SK-N-SH treated with all-trans-retinoic acid at 6 μM for 48 hours (cell line): ENCODE measurements around the gene MIA3.

ENCODE experiments used
- ATAC-seq: fragments of 200-7000 bp; cut with Tn5 transposase; 3 replicates; pipeline ENCODE4 v1.9.1; 2020; ENCODE audit warnings: mild to moderate bottlenecking, moderate library complexity
- ARNTL ChIP-seq: fragments of 450-650 bp; formaldehyde crosslinking; IDR thresholded peaks from 2 replicates; pipeline ENCODE4 v1.5.0; 2020; ENCODE audit warnings: low read depth, mild to moderate bottlenecking, moderate library complexity, borderline replicate concordance
- BACH2 ChIP-seq: fragments of 250-450 bp; sonication (Bioruptor Pico); IDR thresholded peaks from 2 replicates; pipeline ENCODE4 v1.9.0; 2021; ENCODE audit warnings: mild to moderate bottlenecking, borderline replicate concordance
- CSDC2 ChIP-seq: fragments of 250-450 bp; sonication (Bioruptor Pico); IDR thresholded peaks from 2 replicates; pipeline ENCODE4 v1.5.0; 2020; ENCODE audit warnings: mild to moderate bottlenecking, moderate library complexity
- ESRRG ChIP-seq: fragments of 250-450 bp; sonication (Bioruptor Pico); IDR thresholded peaks from 2 replicates; pipeline ENCODE4 v1.6.1; 2021; ENCODE audit warnings: mild to moderate bottlenecking
- ISL1 ChIP-seq: fragments of 250-450 bp; sonication (Bioruptor Pico); IDR thresholded peaks from 2 replicates; pipeline ENCODE4 v2.1.2; 2022; ENCODE audit warnings: mild to moderate bottlenecking, moderate library complexity
- OSR1 ChIP-seq: fragments of 250-450 bp; sonication (Bioruptor Pico); IDR thresholded peaks from 2 replicates; pipeline ENCODE4 v1.8.0; 2022; ENCODE audit warnings: moderate library complexity, mild to moderate bottlenecking, inconsistent platforms
- PPARA ChIP-seq: fragments of 250-450 bp; sonication (Bioruptor Pico); IDR thresholded peaks from 2 replicates; pipeline ENCODE4 v1.5.0; 2020; ENCODE audit warnings: mild to moderate bottlenecking, borderline replicate concordance
- RARB ChIP-seq: fragments of 250-450 bp; sonication (Bioruptor Pico); IDR thresholded peaks from 2 replicates; pipeline ENCODE4 v1.8.0; 2021; ENCODE audit warnings: mild to moderate bottlenecking, moderate library complexity
- SNAI2 ChIP-seq: fragments of 250-450 bp; sonication (Bioruptor Pico); IDR thresholded peaks from 2 replicates; pipeline ENCODE4 v1.5.0; 2020; ENCODE audit warnings: mild to moderate bottlenecking, moderate library complexity
- TCF4 ChIP-seq: fragments of 250-450 bp; sonication (Bioruptor Pico); IDR thresholded peaks from 2 replicates; pipeline ENCODE4 v1.8.0; 2021; ENCODE audit warnings: mild to moderate bottlenecking, moderate library complexity, borderline replicate concordance
- TOX ChIP-seq: fragments of 250-450 bp; sonication (Bioruptor Pico); IDR thresholded peaks from 2 replicates; pipeline ENCODE4 v1.8.0; 2021; ENCODE audit warnings: mild to moderate bottlenecking, moderate library complexity, borderline replicate concordance
- ZC3H10 ChIP-seq: fragments of 250-450 bp; sonication (Bioruptor Pico); IDR thresholded peaks from 2 replicates; pipeline ENCODE4 v1.5.1; 2021; ENCODE audit warnings: mild to moderate bottlenecking, moderate library complexity
- ZFP3 ChIP-seq: fragments of 250-450 bp; sonication (Bioruptor Pico); IDR thresholded peaks from 2 replicates; pipeline ENCODE4 v1.5.0; 2020; ENCODE audit warnings: mild to moderate bottlenecking, moderate library complexity
- ZFP30 ChIP-seq: fragments of 450-650 bp; formaldehyde crosslinking; IDR thresholded peaks from 2 replicates; pipeline ENCODE4 v1.5.0; 2022; ENCODE audit warnings: mild to moderate bottlenecking, moderate library complexity
- ZNF565 ChIP-seq: fragments of 450-650 bp; formaldehyde crosslinking; conservative IDR thresholded peaks from 2 replicates; pipeline ENCODE4 v1.5.0; 2020; ENCODE audit warnings: low read depth, mild to moderate bottlenecking, moderate library complexity
- ZNF70 ChIP-seq: fragments of 450-650 bp; formaldehyde crosslinking; IDR thresholded peaks from 2 replicates; pipeline ENCODE4 v1.5.0; 2020; ENCODE audit warnings: mild to moderate bottlenecking, moderate library complexity
- TF ChIP-seq, protein P1 (sequence below): fragments of 250-450 bp; sonication (Bioruptor Pico); IDR thresholded peaks from 2 replicates; pipeline ENCODE4 v1.8.0; 2021; ENCODE audit warnings: low read depth, mild to moderate bottlenecking, moderate library complexity, borderline replicate concordance
- TF ChIP-seq, protein P2 (sequence below): fragments of 250-450 bp; sonication (Bioruptor Pico); IDR thresholded peaks from 2 replicates; pipeline ENCODE4 v1.5.0; 2020; ENCODE audit warnings: mild to moderate bottlenecking, moderate library complexity
- TF ChIP-seq, protein P3 (sequence below): fragments of 250-450 bp; sonication (Bioruptor Pico); IDR thresholded peaks from 2 replicates; pipeline ENCODE4 v1.8.0; 2020; ENCODE audit warnings: mild to moderate bottlenecking, moderate library complexity, borderline replicate concordance

MIA3 gene

DNA sequence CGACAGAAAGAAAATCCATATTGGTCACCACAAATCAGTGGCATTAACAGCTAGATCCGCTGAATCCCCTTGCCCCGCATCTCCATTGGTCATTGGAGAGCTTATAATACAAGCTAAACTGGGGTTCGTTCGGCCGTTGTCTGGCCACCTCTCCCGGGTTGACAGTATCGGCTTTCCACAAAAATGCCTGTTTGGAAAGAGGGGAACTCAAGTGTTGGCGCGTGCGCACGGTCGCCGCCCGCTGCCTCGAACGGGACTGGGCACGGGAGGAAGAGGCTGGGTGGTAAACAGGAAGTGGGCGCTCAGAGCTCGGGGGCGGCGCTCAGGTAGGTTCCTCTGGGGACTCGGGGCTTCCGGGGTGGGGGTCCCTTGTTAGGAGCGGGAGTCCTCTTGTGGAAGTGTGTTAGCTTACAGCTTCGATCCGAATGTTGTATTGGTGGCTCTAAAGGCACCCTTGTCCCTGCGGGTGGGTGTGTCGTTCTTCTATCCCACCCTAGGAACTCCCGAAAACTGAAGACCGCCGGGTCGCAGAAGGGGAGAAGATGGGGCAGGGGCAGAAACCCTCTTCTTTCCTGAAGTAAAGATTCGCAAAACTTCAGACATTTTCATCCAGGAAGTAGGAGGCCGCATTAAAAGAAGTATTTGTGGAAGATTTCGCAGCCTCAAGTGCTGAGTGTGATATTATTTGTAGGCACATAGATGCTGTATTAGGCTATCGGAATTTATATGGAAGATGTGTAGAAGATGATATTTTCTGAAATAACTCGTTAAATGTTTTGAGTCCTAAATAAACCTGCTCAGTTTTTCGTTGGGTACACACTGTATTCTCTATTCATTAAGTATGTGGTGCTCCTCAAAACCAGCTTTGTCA is 95.4 kb downstream of the MIA3 start:
- TF ChIP-seq ZFP3 (CRISPR knock-in tag) (no peak), ARNTL (CRISPR knock-in tag) (no peak), RARB (CRISPR knock-in tag) (no peak; the same call in 1 of the 2 replicates), PPARA (CRISPR knock-in tag) (no peak)
- ATAC-seq, result peak; percentile 80

DNA sequence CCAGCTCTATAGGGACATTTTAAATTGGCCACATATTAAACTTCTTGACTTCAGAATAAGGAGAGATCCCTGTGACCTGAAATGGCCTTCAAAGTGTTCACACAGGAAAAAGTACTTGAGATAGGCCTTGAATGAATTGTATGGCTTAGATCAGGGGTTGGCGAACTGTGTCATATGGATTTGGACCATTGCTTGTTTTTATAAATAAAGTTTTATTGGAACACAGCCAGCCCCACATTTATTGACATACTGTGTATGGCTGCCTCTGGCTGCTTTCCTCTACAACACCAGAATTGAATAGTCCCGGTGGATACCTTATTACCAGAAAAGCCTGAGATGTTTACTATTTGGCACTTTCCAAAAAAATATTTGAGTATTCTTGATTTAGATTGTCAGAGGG is 98.5 kb downstream of the MIA3 start:
- ATAC-seq, result no peak
- TF ChIP-seq TCF4 (CRISPR knock-in tag) (no peak), OSR1 (CRISPR knock-in tag) (no peak), ZFP30 (CRISPR knock-in tag) (no peak), ISL1 (CRISPR knock-in tag) (no peak), TOX (no peak), BACH2 (CRISPR knock-in tag) (no peak), RARB (CRISPR knock-in tag) (no peak), ZNF565 (CRISPR knock-in tag) (no peak), ZC3H10 (CRISPR knock-in tag) (no peak), PPARA (CRISPR knock-in tag) (no peak), SNAI2 (CRISPR knock-in tag) (no peak), ZNF70 (CRISPR knock-in tag) (no peak), ESRRG (no peak), CSDC2 (CRISPR knock-in tag) (no peak), ZFP3 (CRISPR knock-in tag) (no peak)
- TF ChIP-seq, protein P1, sequence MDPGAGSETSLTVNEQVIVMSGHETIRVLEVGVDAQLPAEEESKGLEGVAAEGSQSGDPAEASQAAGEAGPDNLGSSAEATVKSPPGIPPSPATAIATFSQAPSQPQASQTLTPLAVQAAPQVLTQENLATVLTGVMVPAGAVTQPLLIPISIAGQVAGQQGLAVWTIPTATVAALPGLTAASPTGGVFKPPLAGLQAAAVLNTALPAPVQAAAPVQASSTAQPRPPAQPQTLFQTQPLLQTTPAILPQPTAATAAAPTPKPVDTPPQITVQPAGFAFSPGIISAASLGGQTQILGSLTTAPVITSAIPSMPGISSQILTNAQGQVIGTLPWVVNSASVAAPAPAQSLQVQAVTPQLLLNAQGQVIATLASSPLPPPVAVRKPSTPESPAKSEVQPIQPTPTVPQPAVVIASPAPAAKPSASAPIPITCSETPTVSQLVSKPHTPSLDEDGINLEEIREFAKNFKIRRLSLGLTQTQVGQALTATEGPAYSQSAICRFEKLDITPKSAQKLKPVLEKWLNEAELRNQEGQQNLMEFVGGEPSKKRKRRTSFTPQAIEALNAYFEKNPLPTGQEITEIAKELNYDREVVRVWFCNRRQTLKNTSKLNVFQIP (CRISPR knock-in tag), result no peak
- TF ChIP-seq, protein P2, sequence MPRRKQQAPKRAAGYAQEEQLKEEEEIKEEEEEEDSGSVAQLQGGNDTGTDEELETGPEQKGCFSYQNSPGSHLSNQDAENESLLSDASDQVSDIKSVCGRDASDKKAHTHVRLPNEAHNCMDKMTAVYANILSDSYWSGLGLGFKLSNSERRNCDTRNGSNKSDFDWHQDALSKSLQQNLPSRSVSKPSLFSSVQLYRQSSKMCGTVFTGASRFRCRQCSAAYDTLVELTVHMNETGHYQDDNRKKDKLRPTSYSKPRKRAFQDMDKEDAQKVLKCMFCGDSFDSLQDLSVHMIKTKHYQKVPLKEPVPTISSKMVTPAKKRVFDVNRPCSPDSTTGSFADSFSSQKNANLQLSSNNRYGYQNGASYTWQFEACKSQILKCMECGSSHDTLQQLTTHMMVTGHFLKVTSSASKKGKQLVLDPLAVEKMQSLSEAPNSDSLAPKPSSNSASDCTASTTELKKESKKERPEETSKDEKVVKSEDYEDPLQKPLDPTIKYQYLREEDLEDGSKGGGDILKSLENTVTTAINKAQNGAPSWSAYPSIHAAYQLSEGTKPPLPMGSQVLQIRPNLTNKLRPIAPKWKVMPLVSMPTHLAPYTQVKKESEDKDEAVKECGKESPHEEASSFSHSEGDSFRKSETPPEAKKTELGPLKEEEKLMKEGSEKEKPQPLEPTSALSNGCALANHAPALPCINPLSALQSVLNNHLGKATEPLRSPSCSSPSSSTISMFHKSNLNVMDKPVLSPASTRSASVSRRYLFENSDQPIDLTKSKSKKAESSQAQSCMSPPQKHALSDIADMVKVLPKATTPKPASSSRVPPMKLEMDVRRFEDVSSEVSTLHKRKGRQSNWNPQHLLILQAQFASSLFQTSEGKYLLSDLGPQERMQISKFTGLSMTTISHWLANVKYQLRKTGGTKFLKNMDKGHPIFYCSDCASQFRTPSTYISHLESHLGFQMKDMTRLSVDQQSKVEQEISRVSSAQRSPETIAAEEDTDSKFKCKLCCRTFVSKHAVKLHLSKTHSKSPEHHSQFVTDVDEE (CRISPR knock-in tag), result no peak
- TF ChIP-seq, protein P3, sequence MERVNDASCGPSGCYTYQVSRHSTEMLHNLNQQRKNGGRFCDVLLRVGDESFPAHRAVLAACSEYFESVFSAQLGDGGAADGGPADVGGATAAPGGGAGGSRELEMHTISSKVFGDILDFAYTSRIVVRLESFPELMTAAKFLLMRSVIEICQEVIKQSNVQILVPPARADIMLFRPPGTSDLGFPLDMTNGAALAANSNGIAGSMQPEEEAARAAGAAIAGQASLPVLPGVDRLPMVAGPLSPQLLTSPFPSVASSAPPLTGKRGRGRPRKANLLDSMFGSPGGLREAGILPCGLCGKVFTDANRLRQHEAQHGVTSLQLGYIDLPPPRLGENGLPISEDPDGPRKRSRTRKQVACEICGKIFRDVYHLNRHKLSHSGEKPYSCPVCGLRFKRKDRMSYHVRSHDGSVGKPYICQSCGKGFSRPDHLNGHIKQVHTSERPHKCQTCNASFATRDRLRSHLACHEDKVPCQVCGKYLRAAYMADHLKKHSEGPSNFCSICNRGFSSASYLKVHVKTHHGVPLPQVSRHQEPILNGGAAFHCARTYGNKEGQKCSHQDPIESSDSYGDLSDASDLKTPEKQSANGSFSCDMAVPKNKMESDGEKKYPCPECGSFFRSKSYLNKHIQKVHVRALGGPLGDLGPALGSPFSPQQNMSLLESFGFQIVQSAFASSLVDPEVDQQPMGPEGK (CRISPR knock-in tag), result no peak
